ENCODE results near the gene RAB17. TPM values are rescaled to one million over a fixed set of nuclear protein-coding genes. Genes with fewer than 3 reads are reported as not detected.

RAB17 gene
- total RNA-seq, 1 experiment from 2014 or later: 1.3 TPM

- Histone ChIP-seq H3K79me2 (ENCODE audit: low read length) (no peaks in the 10 kb centered on the region), H3K9me3 (ENCODE audit: low read length) (no peaks in the 10 kb centered on the region), H3K9me2 (replicated peaks; ENCODE audit: insufficient read depth, low read length) (no peaks in the 10 kb centered on the region), H3K4me3 (ENCODE audit: low read length) (no peak within 1 kb of the TSS), H2AFZ (ENCODE audit: low read length) (no peak within 1 kb of the TSS), H3K9ac (ENCODE audit: low read length) (no peak within 1 kb of the TSS), H3K4me1 (ENCODE audit: low read length) (no peaks in the 10 kb centered on the region), H3K27me3 (ENCODE audit: low read length) (no peaks in the 10 kb centered on the region), H3K4me2 (ENCODE audit: low read depth, low read length, poor library complexity, severe bottlenecking) (no peak within 1 kb of the TSS), H4K20me1 (ENCODE audit: insufficient read depth, low read depth, low read length) (no peaks in the 10 kb centered on the region), H3K36me3 (ENCODE audit: insufficient read depth, low read length) (no peaks in the 10 kb centered on the region), H3K27ac (ENCODE audit: low read length) (no peak within 1 kb of the TSS)
- DNase-seq: no peak
These were observed 23.9 kb downstream of the RAB17 start, which contains the start of gene PRLH for GRCh38 chr2:237566401-237567235. TSS of gene PRLH (plus strand) at chr2:237566574. CDS start at chr2:237566574, 0 bp downstream.

GRCh38 chr2:237565974-237566373 lies 24.6 kb downstream of the RAB17 start:
- Histone ChIP-seq H3K27me3 (ENCODE audit: low read length) (no peaks in the 10 kb centered on the region), H3K4me2 (ENCODE audit: low read depth, low read length, poor library complexity, severe bottlenecking) (no peak overlapping the region), H3K9me3 (ENCODE audit: low read length) (no peaks in the 10 kb centered on the region), H4K20me1 (ENCODE audit: insufficient read depth, low read depth, low read length) (no peaks in the 10 kb centered on the region), H3K4me3 (ENCODE audit: low read length) (no peak overlapping the region), H3K4me1 (ENCODE audit: low read length) (no peaks in the 10 kb centered on the region), H2AFZ (ENCODE audit: low read length) (no peak overlapping the region), H3K27ac (ENCODE audit: low read length) (no peak overlapping the region), H3K79me2 (ENCODE audit: low read length) (no peaks in the 10 kb centered on the region), H3K9ac (ENCODE audit: low read length) (no peak overlapping the region), H3K9me2 (replicated peaks; ENCODE audit: insufficient read depth, low read length) (no peaks in the 10 kb centered on the region), H3K36me3 (ENCODE audit: insufficient read depth, low read length) (no peaks in the 10 kb centered on the region)
- DNase-seq: no peak

- Histone ChIP-seq H3K4me1 (ENCODE audit: low read length) (no peaks in the 10 kb centered on the region), H3K79me2 (ENCODE audit: low read length) (no peaks in the 10 kb centered on the region), H3K9me2 (replicated peaks; ENCODE audit: insufficient read depth, low read length) (no peaks in the 10 kb centered on the region), H3K4me3 (ENCODE audit: low read length) (no peak overlapping the region), H3K9ac (ENCODE audit: low read length) (no peak overlapping the region), H2AFZ (ENCODE audit: low read length) (no peak overlapping the region), H3K27ac (ENCODE audit: low read length) (no peak overlapping the region), H4K20me1 (ENCODE audit: insufficient read depth, low read depth, low read length) (no peaks in the 10 kb centered on the region), H3K27me3 (ENCODE audit: low read length) (no peaks in the 10 kb centered on the region), H3K36me3 (ENCODE audit: insufficient read depth, low read length) (no peaks in the 10 kb centered on the region), H3K9me3 (ENCODE audit: low read length) (no peaks in the 10 kb centered on the region), H3K4me2 (ENCODE audit: low read depth, low read length, poor library complexity, severe bottlenecking) (no peak overlapping the region)
- DNase-seq: no peak
These were observed 25.9 kb downstream of the RAB17 start for GRCh38 chr2:237564526-237565131.

- no peak for DNase-seq
- no peak overlapping the region for H3K9ac ChIP-seq (ENCODE audit: low read length)
- no peaks in the 10 kb centered on the region for H4K20me1 ChIP-seq (ENCODE audit: insufficient read depth, low read depth, low read length)
- no peak overlapping the region for H2AFZ ChIP-seq (ENCODE audit: low read length)
- no peak overlapping the region for H3K4me2 ChIP-seq (ENCODE audit: low read depth, low read length, poor library complexity, severe bottlenecking)
- no peaks in the 10 kb centered on the region for H3K9me2 ChIP-seq (replicated peaks; ENCODE audit: insufficient read depth, low read length)
- H3K36me3 ChIP-seq (ENCODE audit: insufficient read depth, low read length): no peaks in the 10 kb centered on the region
- H3K4me3 ChIP-seq (ENCODE audit: low read length): no peak overlapping the region
- no peaks in the 10 kb centered on the region for H3K4me1 ChIP-seq (ENCODE audit: low read length)
- H3K9me3 ChIP-seq (ENCODE audit: low read length): no peaks in the 10 kb centered on the region
- H3K27me3 ChIP-seq (ENCODE audit: low read length): no peaks in the 10 kb centered on the region
- H3K27ac ChIP-seq (ENCODE audit: low read length): no peak overlapping the region
- H3K79me2 ChIP-seq (ENCODE audit: low read length): no peaks in the 10 kb centered on the region
These were observed 26.7 kb downstream of the RAB17 start for GRCh38 chr2:237563816-237564215.

GRCh38 chr2:237561221-237561620 lies 29.3 kb downstream of the RAB17 start:
- no peak for DNase-seq
- Histone ChIP-seq H3K36me3 (ENCODE audit: insufficient read depth, low read length) (no peaks in the 10 kb centered on the region), H3K79me2 (ENCODE audit: low read length) (no peaks in the 10 kb centered on the region)

GRCh38 chr2:237558961-237559641 lies 31.4 kb downstream of the RAB17 start:
- no peaks in the 10 kb centered on the region for H3K27me3 ChIP-seq (ENCODE audit: low read length)
- DNase-seq: no peak
- no peak overlapping the region for H2AFZ ChIP-seq (ENCODE audit: low read length)
- H3K4me1 ChIP-seq (ENCODE audit: low read length): no peaks in the 10 kb centered on the region
- H3K79me2 ChIP-seq (ENCODE audit: low read length): no peaks in the 10 kb centered on the region
- H4K20me1 ChIP-seq (ENCODE audit: insufficient read depth, low read depth, low read length): no peaks in the 10 kb centered on the region
- no peak overlapping the region for H3K4me3 ChIP-seq (ENCODE audit: low read length)
- no peaks in the 10 kb centered on the region for H3K9me2 ChIP-seq (replicated peaks; ENCODE audit: insufficient read depth, low read length)
- no peak overlapping the region for H3K4me2 ChIP-seq (ENCODE audit: low read depth, low read length, poor library complexity, severe bottlenecking)
- H3K27ac ChIP-seq (ENCODE audit: low read length): no peak overlapping the region
- H3K9ac ChIP-seq (ENCODE audit: low read length): no peak overlapping the region
- H3K9me3 ChIP-seq (ENCODE audit: low read length): peaks cover 9% of the 10 kb centered on the region
- no peaks in the 10 kb centered on the region for H3K36me3 ChIP-seq (ENCODE audit: insufficient read depth, low read length)

More at GRCh38 chr2:237561221-237561620, 29.3 kb downstream of the RAB17 start:
- H3K9me2 ChIP-seq (replicated peaks; ENCODE audit: insufficient read depth, low read length): no peaks in the 10 kb centered on the region
- H3K27ac ChIP-seq (ENCODE audit: low read length): no peak overlapping the region
- 0 out of 2 replicates have a peak, but pooled peaks cover 1% of the 10 kb centered on the region for H3K9me3 ChIP-seq (ENCODE audit: low read length)
- H3K27me3 ChIP-seq (ENCODE audit: low read length): no peaks in the 10 kb centered on the region
- no peak overlapping the region for H3K9ac ChIP-seq (ENCODE audit: low read length)
- no peak overlapping the region for H3K4me2 ChIP-seq (ENCODE audit: low read depth, low read length, poor library complexity, severe bottlenecking)
- H4K20me1 ChIP-seq (ENCODE audit: insufficient read depth, low read depth, low read length): no peaks in the 10 kb centered on the region
- no peak overlapping the region for H3K4me3 ChIP-seq (ENCODE audit: low read length)
- H2AFZ ChIP-seq (ENCODE audit: low read length): no peak overlapping the region
- H3K4me1 ChIP-seq (ENCODE audit: low read length): no peaks in the 10 kb centered on the region

- no peak for DNase-seq
- Histone ChIP-seq H3K27me3 (ENCODE audit: low read length) (0 out of 2 replicates have a peak, but pooled peaks cover 3% of the 10 kb centered on the region), H3K9me2 (replicated peaks; ENCODE audit: insufficient read depth, low read length) (no peaks in the 10 kb centered on the region), H3K9ac (ENCODE audit: low read length) (no peak overlapping the region), H3K27ac (ENCODE audit: low read length) (no peak overlapping the region), H3K4me2 (ENCODE audit: low read depth, low read length, poor library complexity, severe bottlenecking) (no peak overlapping the region), H4K20me1 (ENCODE audit: insufficient read depth, low read depth, low read length) (no peaks in the 10 kb centered on the region), H3K36me3 (ENCODE audit: insufficient read depth, low read length) (no peaks in the 10 kb centered on the region), H3K4me1 (ENCODE audit: low read length) (no peaks in the 10 kb centered on the region), H3K79me2 (ENCODE audit: low read length) (no peaks in the 10 kb centered on the region), H3K4me3 (ENCODE audit: low read length) (no peak overlapping the region), H2AFZ (ENCODE audit: low read length) (no peak overlapping the region), H3K9me3 (ENCODE audit: low read length) (peaks cover 9% of the 10 kb centered on the region)
These were observed 32.9 kb downstream of the RAB17 start for GRCh38 chr2:237557633-237558015.

Data from Karpas-422 (cell line).